ENCODE results near the gene PLXNA2.

- TF ChIP-seq POLR2A (IDR thresholded peaks at IDR 0.05) (no peak), CTCF (IDR thresholded peaks at IDR 0.05) (no peak)
These were observed 110.8 kb downstream of the PLXNA2 start for GRCh38 chr1:208133355-208133754.
